Left lobe of liver (tissue), 2 donors: ENCODE measurements around the gene CCNI. TPM values are rescaled to one million over a fixed set of nuclear protein-coding genes. Genes with fewer than 3 reads are reported as not detected.

Experiments
- ATAC-seq: fragments of 200-7000 bp; cut with Tn5 transposase; one replicate; pipeline ENCODE4 v1.9.1; 2020; ENCODE audit warnings: mild to moderate bottlenecking, moderate library complexity
- DNase-seq: peaks from one replicate; pipeline ENCODE4 v3.0.0-alpha.2; 2020; ENCODE audit warnings: low spot score
- total RNA-seq: library from RNA; stranded (reverse); gene quantifications from one replicate; pipeline ENCODE4 v1.2.1, GENCODE V29; 2021
- donor health status: DM: no; HTN: no; CAD: no; lungs with moderate emphysema.
- donor health status: DM: no; HTN: yes; CAD: no.

Gene CCNI
- total RNA-seq, 1 donor from 2014 or later: 56.4 TPM

GRCh38 chr4:77007358-77008230, 68.2 kb downstream of the CCNI start:
- ATAC-seq: peak; percentile 31
- no peak for DNase-seq

GRCh38 chr4:77006753-77007353, 68.9 kb downstream of the CCNI start:
- DNase-seq (no peak), ATAC-seq (no peak)

GRCh38 chr4:77003400-77003799, 72.4 kb downstream of the CCNI start:
- DNase-seq (no peak), ATAC-seq (no peak)

- no peak for ATAC-seq
- no peak for DNase-seq
Observed at GRCh38 chr4:77002321-77003107, 73.3 kb downstream of the CCNI start.

- no peak for ATAC-seq
- DNase-seq: no peak
Observed at GRCh38 chr4:77001907-77002306, 73.9 kb downstream of the CCNI start.

- no peak for ATAC-seq
- no peak for DNase-seq
Observed at GRCh38 chr4:76998251-76998901, 77.4 kb downstream of the CCNI start.

- ATAC-seq: no peak
Observed at GRCh38 chr4:76997532-76997931, 78.3 kb downstream of the CCNI start.

More at GRCh38 chr4:76997532-76997931, 78.3 kb downstream of the CCNI start:
- no peak for DNase-seq

Other genes with a start within 250 kb of the CCNI start
- 22.1 TPM for gene SOWAHB, start 177.8 kb downstream of the CCNI start, total RNA-seq
- gene SEPTIN11, start 126.2 kb downstream of the CCNI start, total RNA-seq: 37.2 TPM
- 5.3 TPM for gene CCNG2, start 81.2 kb upstream of the CCNI start, total RNA-seq